IMR-90 (cell line): ENCODE data around the gene ME1. TPM values are rescaled to one million over a fixed set of nuclear protein-coding genes. Genes with fewer than 3 reads are reported as not detected.

Experiments used
- ELK1 ChIP-seq: fragments of 150-350 bp; IDR thresholded peaks from 2 replicates; pipeline ENCODE4 v1.6.1; 2016; ENCODE audit warnings: low read depth, mild to moderate bottlenecking, low read length, moderate library complexity, borderline replicate concordance
- MXI1 ChIP-seq: IDR thresholded peaks from 2 replicates; pipeline ENCODE4 v1.6.1; 2012; ENCODE audit warnings: low read depth, mild to moderate bottlenecking, low read length, moderate library complexity, borderline replicate concordance
- polyA plus RNA-seq, 3 experiments: library from polyadenylated mRNA; depleted of rRNA; stranded (reverse); fragments of >200 nt; gene quantifications; 2 replicates each; pipeline ENCODE4 v1.2.3, GENCODE V29; 2012; ENCODE audit warnings: low replicate concordance in 1 of 3
- total RNA-seq: library from RNA; depleted of rRNA; stranded (reverse); fragments of >200 nt; gene quantifications from 2 replicates; pipeline ENCODE4 v1.2.3, GENCODE V29; 2012

ME1 gene
- total and polyA plus RNA-seq, 2 of the 4 experiments (the other 2 are of a cell fraction): 21.5 to 24.4 TPM

- no peak for TF ChIP-seq ELK1
- no peak for TF ChIP-seq MXI1
Observed at GRCh38 chr6:83199173-83199862, 231.5 kb downstream of the ME1 start (continued).
